Measurements from ENCODE around the gene FREM2.

GRCh38 chr13:38875186-38875875 is 188.5 kb downstream of the FREM2 start:
- no peak for TF ChIP-seq POLR2A (IDR thresholded peaks at IDR 0.05)
- TF ChIP-seq, protein P1, sequence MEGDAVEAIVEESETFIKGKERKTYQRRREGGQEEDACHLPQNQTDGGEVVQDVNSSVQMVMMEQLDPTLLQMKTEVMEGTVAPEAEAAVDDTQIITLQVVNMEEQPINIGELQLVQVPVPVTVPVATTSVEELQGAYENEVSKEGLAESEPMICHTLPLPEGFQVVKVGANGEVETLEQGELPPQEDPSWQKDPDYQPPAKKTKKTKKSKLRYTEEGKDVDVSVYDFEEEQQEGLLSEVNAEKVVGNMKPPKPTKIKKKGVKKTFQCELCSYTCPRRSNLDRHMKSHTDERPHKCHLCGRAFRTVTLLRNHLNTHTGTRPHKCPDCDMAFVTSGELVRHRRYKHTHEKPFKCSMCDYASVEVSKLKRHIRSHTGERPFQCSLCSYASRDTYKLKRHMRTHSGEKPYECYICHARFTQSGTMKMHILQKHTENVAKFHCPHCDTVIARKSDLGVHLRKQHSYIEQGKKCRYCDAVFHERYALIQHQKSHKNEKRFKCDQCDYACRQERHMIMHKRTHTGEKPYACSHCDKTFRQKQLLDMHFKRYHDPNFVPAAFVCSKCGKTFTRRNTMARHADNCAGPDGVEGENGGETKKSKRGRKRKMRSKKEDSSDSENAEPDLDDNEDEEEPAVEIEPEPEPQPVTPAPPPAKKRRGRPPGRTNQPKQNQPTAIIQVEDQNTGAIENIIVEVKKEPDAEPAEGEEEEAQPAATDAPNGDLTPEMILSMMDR (IDR thresholded peaks at IDR 0.05) = no peak

All from body of pancreas (tissue), 4 donors.